22Rv1 (cell line): ENCODE measurements around the gene DMBT1.

ENCODE experiments used
- ZFX ChIP-seq: fragments of 450-650 bp; IDR thresholded peaks from 2 replicates; pipeline ENCODE4 v1.6.1; 2017; ENCODE audit warnings: antibody characterized with exemption, borderline replicate concordance
- TF ChIP-seq, protein P1 (sequence below): fragments of 450-650 bp; IDR thresholded peaks from 2 replicates; pipeline ENCODE4 v1.5.1; 2017; ENCODE audit warnings: mild to moderate bottlenecking

DNA sequence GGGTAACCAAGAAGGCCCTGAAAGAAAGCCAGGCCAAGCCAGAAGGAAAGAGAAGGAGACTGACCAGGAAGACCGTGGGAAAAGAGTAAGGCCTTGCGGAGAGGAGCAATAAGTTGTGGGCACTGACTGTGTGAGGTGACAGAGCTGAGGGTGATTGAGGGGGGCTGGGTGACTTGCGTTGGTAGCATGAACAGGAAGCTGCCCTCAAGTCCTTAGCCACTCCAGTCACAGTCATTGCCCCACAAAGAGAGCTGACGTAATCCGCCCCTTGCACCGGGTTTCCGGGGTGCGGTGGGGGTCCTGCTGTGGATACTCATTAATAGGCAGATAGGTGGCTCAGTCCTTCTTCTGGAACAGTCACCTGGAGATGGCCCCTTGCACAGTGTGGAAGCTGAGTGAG is 16.1 kb upstream of the DMBT1 start:
- TF ChIP-seq, protein P1, sequence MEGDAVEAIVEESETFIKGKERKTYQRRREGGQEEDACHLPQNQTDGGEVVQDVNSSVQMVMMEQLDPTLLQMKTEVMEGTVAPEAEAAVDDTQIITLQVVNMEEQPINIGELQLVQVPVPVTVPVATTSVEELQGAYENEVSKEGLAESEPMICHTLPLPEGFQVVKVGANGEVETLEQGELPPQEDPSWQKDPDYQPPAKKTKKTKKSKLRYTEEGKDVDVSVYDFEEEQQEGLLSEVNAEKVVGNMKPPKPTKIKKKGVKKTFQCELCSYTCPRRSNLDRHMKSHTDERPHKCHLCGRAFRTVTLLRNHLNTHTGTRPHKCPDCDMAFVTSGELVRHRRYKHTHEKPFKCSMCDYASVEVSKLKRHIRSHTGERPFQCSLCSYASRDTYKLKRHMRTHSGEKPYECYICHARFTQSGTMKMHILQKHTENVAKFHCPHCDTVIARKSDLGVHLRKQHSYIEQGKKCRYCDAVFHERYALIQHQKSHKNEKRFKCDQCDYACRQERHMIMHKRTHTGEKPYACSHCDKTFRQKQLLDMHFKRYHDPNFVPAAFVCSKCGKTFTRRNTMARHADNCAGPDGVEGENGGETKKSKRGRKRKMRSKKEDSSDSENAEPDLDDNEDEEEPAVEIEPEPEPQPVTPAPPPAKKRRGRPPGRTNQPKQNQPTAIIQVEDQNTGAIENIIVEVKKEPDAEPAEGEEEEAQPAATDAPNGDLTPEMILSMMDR = no peak
- no peak for TF ChIP-seq ZFX
